Cardiac septum (tissue), 1 donor: ENCODE results near the gene LPP. TPM values are rescaled to one million over a fixed set of nuclear protein-coding genes. Genes with fewer than 3 reads are reported as not detected.

ENCODE experiments used
- DNase-seq: peaks from one replicate; pipeline ENCODE4 v3.0.0-alpha.2; 2020; ENCODE audit warnings: low spot score
- intact Hi-C: fragments of 100-400 bp; cut with DNase I; formaldehyde crosslinking; loops from one replicate; pipeline ENCODE4 v1.14.0; 2022
- total RNA-seq: library from RNA; stranded (reverse); fragmentation: NEBNext Ultra II Directional; extraction: Animal tissue kit (Norgen Biotek cat#: 25700); gene quantifications from one replicate; pipeline ENCODE4 v1.2.1, GENCODE V29; 2021
- donor health status: DM: no; HTN: no; CAD: no.

LPP gene
- total RNA-seq, 1 donor from 2014 or later, result 145 TPM

- intact Hi-C loops, result no loop called here
- DNase-seq, result no peak
Observed at GRCh38 chr3:188707381-188708288, 553.7 kb downstream of the LPP start.

DNA sequence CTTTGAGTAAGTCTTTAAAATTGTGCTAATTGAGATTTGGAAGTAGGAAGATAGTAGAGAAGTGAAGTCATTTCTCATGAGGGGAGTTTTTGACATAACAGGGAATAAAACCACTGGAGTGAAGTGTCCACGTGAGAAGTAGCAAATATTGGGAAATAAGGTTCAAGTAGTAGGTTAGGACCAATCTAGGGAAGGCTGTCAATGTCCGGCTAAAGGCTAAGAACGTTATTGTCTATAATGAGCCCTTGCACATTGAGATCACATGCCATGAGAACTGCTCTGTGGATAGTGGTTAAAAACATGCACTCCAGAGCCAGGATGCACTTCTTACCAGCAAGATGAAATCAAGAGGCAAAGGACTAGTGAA, 557.9 kb downstream of the LPP start:
- no peak for DNase-seq
- intact Hi-C loops, result no loop called here

- DNase-seq, result no peak
- intact Hi-C loops, result no loop called here
Observed at GRCh38 chr3:188712248-188712924, 558.4 kb downstream of the LPP start.

DNA sequence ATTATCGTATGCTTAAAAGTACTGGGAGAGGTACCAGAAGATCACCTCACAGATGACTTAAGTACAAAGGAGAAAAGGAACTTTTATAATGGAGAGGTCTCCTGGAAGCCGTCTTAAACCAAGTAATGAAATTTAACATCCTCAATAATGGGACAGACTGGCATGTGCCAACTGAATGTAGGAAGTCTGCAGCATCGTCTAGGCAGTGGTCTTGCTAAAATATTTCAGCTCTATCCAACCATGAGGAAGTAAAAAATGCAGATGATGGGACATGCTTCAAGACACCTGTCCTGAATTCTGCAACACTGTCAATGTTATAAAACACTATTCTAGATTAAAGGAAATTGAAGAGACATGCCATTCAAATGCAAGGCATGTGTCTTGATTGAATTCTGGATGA, 559.0 kb downstream of the LPP start:
- intact Hi-C loops, result no loop called here
- no peak for DNase-seq

- intact Hi-C loops, result no loop called here
- DNase-seq, result no peak
Observed at GRCh38 chr3:188719545-188719944, 565.6 kb downstream of the LPP start.

GRCh38 chr3:188720215-188720614, 566.3 kb downstream of the LPP start:
- intact Hi-C loops, result no loop called here
- no peak for DNase-seq

DNA sequence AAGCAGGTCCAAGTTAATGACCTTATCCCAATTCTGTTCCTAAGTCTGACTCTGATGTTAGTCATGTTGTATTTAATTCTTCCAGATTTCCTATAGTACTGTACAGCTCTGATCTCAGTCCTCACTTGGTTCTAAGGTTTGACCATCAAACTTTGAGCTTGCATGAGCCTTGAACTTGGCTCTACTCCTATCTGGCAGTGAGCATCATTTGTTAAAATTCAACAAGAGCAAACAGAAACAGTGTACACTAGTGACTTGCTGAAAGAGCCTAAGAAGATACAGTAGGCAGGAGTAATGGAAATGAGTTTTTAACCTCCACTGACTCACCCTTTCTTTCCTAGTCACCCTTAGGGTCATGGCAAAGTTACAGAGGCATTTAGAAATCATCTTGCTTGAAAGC, 566.7 kb downstream of the LPP start:
- no peak for DNase-seq

GRCh38 chr3:188721312-188721711, 567.4 kb downstream of the LPP start:
- no peak for DNase-seq
- intact Hi-C loops, result no loop called here

More for the DNA sequence above, 566.7 kb downstream of the LPP start:
- intact Hi-C loops, result no loop called here

DNA sequence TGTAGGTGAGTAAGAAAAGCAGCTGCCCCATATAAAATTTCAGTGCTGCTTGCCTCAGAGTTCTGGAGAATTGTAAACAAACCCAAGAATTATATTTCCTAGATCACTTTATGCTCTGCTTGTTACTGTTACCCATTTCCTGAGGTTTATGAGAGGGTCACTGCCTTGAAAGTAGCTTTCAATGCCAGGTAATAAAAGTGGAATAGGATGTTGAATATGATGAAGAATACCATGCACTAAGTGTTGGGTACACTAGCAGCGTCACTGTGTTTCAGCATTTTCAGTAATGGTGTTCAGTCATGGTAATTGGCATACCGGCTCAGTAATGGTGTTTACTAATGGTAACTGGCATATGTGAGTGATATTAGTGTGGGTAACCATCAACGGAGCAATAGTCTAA, 568.0 kb downstream of the LPP start:
- no peak for DNase-seq
- intact Hi-C loops, result no loop called here

DNA sequence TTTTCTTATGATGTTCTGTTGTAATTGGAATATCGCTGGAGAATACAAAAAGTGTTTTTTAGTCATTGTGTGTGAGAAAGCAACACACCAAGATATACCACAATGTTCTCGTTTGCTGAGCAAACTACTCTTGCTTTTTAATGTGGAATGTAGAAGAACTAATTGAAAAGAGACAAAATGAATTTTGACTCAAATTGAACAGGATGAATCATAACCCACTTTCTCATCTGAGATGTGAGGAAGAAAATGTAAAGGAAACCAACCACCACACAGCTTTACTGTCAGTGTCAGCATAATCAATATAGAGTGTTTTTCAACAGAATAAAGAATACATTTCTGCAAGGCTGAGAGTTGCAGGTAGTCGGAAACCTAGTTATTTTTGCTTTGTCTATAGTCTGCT, 569.0 kb downstream of the LPP start:
- DNase-seq, result no peak
- intact Hi-C loops, result no loop called here

GRCh38 chr3:188727052-188727451, 573.1 kb downstream of the LPP start:
- intact Hi-C loops, result no loop called here
- DNase-seq, result no peak

- no peak for DNase-seq
- intact Hi-C loops, result no loop called here
Observed at GRCh38 chr3:188728371-188728896, 574.5 kb downstream of the LPP start.

- intact Hi-C loops, result no loop called here
- no peak for DNase-seq
Observed at GRCh38 chr3:188729422-188729821, 575.5 kb downstream of the LPP start.

- intact Hi-C loops, result no loop called here
- DNase-seq, result no peak
Observed at GRCh38 chr3:188734395-188734794, 580.4 kb downstream of the LPP start.

DNA sequence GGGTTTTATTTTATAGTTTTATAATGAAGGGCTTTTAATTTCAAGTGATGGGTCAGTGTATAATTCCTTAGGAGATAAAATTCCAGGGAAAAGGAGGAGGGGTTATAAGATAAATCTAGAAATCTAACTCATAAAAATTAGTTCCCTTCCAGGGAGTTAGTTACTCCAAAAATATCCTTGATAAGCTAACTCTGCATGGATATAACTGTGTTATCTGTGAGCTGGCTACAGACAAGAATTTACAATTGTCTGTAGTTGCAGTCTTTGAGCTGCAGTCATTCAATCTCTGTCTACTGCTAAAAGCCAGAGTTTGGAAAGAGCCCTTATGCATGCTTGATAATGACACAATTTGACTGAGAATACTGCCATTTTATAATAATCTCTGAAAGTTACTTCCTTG, 585.6 kb downstream of the LPP start:
- intact Hi-C loops, result no loop called here
- DNase-seq, result no peak

- DNase-seq, result no peak
- intact Hi-C loops, result no loop called here
Observed at GRCh38 chr3:188740010-188740409, 586.1 kb downstream of the LPP start.

DNA sequence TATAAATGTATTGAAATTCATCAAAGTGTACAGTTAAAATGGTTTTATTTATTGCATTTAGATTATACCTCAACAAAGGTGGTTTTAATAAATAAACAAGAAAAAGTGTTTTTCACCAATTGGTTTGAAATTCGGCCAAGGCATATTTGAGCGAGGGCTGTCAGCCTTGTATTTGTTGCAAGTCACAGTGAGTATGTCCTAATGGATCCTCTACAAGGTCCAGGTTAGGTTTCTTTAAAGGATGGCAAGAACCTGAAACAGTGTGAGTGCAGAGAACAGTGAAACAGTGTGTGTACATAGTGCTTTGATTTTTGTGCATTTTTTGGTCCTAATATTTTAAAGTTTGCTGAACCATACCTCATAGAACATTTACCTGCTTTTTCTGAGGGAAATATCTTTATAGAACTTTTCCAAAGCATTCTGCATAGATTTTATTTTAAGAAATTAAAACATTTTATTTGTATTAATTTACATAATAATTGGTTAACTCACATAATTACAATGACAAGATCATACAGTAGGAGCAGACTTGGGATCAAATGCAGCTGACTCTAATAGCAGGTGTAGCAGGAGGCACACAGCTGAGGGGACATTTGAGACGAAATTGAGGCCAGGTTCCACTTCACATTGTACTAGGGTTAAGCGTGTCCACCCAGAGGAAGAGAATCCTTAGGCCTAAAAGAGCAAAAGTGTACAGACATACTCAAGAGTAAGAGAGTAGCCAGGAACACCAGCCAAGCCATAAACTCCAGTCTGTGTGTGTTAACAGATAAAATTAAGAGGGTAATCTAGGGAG, 589.0 kb downstream of the LPP start:
- intact Hi-C loops, result no loop called here

DNA sequence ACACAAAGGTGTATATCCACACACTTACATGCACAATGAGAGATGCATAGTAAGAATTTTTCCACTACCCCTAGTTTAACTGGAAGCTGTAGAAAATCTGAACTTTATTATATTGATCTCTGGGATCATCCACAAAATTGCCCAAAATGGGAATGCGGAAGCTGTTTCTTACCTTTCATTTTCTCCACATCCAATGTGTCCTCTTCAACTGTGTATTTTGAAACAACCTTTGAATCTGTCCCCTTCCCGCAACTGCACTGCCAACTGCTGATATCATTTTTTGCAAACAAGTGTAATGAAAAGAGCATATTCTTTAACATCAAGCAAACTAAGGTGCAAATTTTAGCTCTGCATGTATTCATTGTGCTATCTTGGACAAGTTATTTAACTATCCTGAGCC, 590.2 kb downstream of the LPP start:
- intact Hi-C loops, result no loop called here
- no peak for DNase-seq

More for the DNA sequence above, 589.0 kb downstream of the LPP start:
- no peak for DNase-seq

GRCh38 chr3:188745031-188745430, 591.1 kb downstream of the LPP start:
- no peak for DNase-seq
- intact Hi-C loops, result no loop called here

GRCh38 chr3:188746291-188746783, 592.4 kb downstream of the LPP start:
- intact Hi-C loops, result no loop called here
- no peak for DNase-seq
